GM19372 (cell line): ENCODE measurements around the gene PKD1.

ENCODE experiments used
- ATAC-seq: cut with Tn5 transposase; IDR thresholded peaks from one replicate; pipeline ENCODE4 v1.9.1; 2021; ENCODE audit warnings: mild to moderate bottlenecking, low read depth, moderate library complexity; ENCODE audit not compliant: unreplicated experiment

The PKD1 gene

GRCh38 chr16:2079991-2080390 is 55.7 kb downstream of the PKD1 start:
- ATAC-seq: no peak

- no peak for ATAC-seq
Measured at GRCh38 chr16:2079311-2079800, 56.3 kb downstream of the PKD1 start.

GRCh38 chr16:2078691-2079090 is 57.0 kb downstream of the PKD1 start:
- ATAC-seq: no peak

- ATAC-seq: no peak
Measured at GRCh38 chr16:2078096-2078495, 57.6 kb downstream of the PKD1 start.

GRCh38 chr16:2077696-2078095 is 58.0 kb downstream of the PKD1 start:
- ATAC-seq: no peak

- ATAC-seq: no peak
Measured at GRCh38 chr16:2077016-2077415, 58.7 kb downstream of the PKD1 start.

- ATAC-seq: no peak
Measured at GRCh38 chr16:2076072-2076865, 59.4 kb downstream of the PKD1 start.

GRCh38 chr16:2075631-2076030 is 60.1 kb downstream of the PKD1 start:
- ATAC-seq: no peak

- ATAC-seq: no peak
Measured at GRCh38 chr16:2074071-2074470, 61.6 kb downstream of the PKD1 start.

GRCh38 chr16:2072926-2073325 is 62.8 kb downstream of the PKD1 start:
- no peak for ATAC-seq

GRCh38 chr16:2071454-2072202 is 64.1 kb downstream of the PKD1 start:
- ATAC-seq: no peak

- ATAC-seq: no peak
Measured at GRCh38 chr16:2070576-2071453, 64.9 kb downstream of the PKD1 start.

- no peak for ATAC-seq
Measured at GRCh38 chr16:2066139-2066538, 69.6 kb downstream of the PKD1 start.

GRCh38 chr16:2064368-2064945 is 71.2 kb downstream of the PKD1 start:
- no peak for ATAC-seq

- no peak for ATAC-seq
Measured at GRCh38 chr16:2063861-2064260, 71.8 kb downstream of the PKD1 start.

- no peak for ATAC-seq
Measured at GRCh38 chr16:2062801-2063200, 72.9 kb downstream of the PKD1 start.

GRCh38 chr16:2061526-2061925 is 74.2 kb downstream of the PKD1 start:
- ATAC-seq: no peak

- ATAC-seq: no peak
Measured at GRCh38 chr16:2061023-2061422, 74.7 kb downstream of the PKD1 start.

GRCh38 chr16:2060346-2060745 is 75.4 kb downstream of the PKD1 start:
- ATAC-seq: no peak

- no peak for ATAC-seq
Measured at GRCh38 chr16:2058872-2059271, 76.8 kb downstream of the PKD1 start.
